ENCODE measurements around the gene MTX2.

Gene MTX2

GRCh38 chr2:176269319-176270099 lies at the start of gene MTX2:
MTX2 (plus strand) TSS chr2:176269442; CDS start chr2:176269630, 188 bp downstream.
- peak within 1 kb of the TSS; percentile 88 for H3K4me3 ChIP-seq (ENCODE audit: low read depth, low read length)

GRCh38 chr2:176227874-176228273 lies 41.4 kb upstream of the MTX2 start:
- H3K4me3 ChIP-seq (ENCODE audit: low read depth, low read length): no peak overlapping the region

GRCh38 chr2:176234156-176234555 lies 35.1 kb upstream of the MTX2 start:
- no peak overlapping the region for H3K4me3 ChIP-seq (ENCODE audit: low read depth, low read length)

GRCh38 chr2:176234940-176235339 lies 34.3 kb upstream of the MTX2 start:
- H3K4me3 ChIP-seq (ENCODE audit: low read depth, low read length): no peak overlapping the region

GRCh38 chr2:176237456-176237855 lies 31.8 kb upstream of the MTX2 start:
- no peak overlapping the region for H3K4me3 ChIP-seq (ENCODE audit: low read depth, low read length)

GRCh38 chr2:176239031-176239430 lies 30.2 kb upstream of the MTX2 start:
- H3K4me3 ChIP-seq (ENCODE audit: low read depth, low read length): no peak overlapping the region

- no peak overlapping the region for H3K4me3 ChIP-seq (ENCODE audit: low read depth, low read length)
Measured at GRCh38 chr2:176240301-176240700, 28.9 kb upstream of the MTX2 start.

GRCh38 chr2:176242276-176242675 lies 27.0 kb upstream of the MTX2 start:
- H3K4me3 ChIP-seq (ENCODE audit: low read depth, low read length): no peak overlapping the region

GRCh38 chr2:176246331-176246730 lies 22.9 kb upstream of the MTX2 start:
- no peak overlapping the region for H3K4me3 ChIP-seq (ENCODE audit: low read depth, low read length)

- H3K4me3 ChIP-seq (ENCODE audit: low read depth, low read length): no peak overlapping the region
Measured at GRCh38 chr2:176247859-176248258, 21.4 kb upstream of the MTX2 start.

GRCh38 chr2:176251928-176252327 lies 17.3 kb upstream of the MTX2 start:
- no peak overlapping the region for H3K4me3 ChIP-seq (ENCODE audit: low read depth, low read length)

- no peak overlapping the region for H3K4me3 ChIP-seq (ENCODE audit: low read depth, low read length)
Measured at GRCh38 chr2:176260689-176261088, 8.6 kb upstream of the MTX2 start.

- H3K4me3 ChIP-seq (ENCODE audit: low read depth, low read length): no peak overlapping the region
Measured at GRCh38 chr2:176261136-176261535, 8.1 kb upstream of the MTX2 start.

- H3K4me3 ChIP-seq (ENCODE audit: low read depth, low read length): peak overlapping the region; percentile 28
Measured at GRCh38 chr2:176268976-176269318, 295 bp upstream of the MTX2 start.

- peak overlapping the region; percentile 88 for H3K4me3 ChIP-seq (ENCODE audit: low read depth, low read length)
Measured at GRCh38 chr2:176270100-176270750, 983 bp downstream of the MTX2 start.

- H3K4me3 ChIP-seq (ENCODE audit: low read depth, low read length): no peak overlapping the region
Measured at GRCh38 chr2:176272870-176273459, 3.7 kb downstream of the MTX2 start.

GRCh38 chr2:176278927-176279326 lies 9.7 kb downstream of the MTX2 start:
- no peak overlapping the region for H3K4me3 ChIP-seq (ENCODE audit: low read depth, low read length)

GRCh38 chr2:176280156-176280555 lies 10.9 kb downstream of the MTX2 start:
- H3K4me3 ChIP-seq (ENCODE audit: low read depth, low read length): no peak overlapping the region

- no peak overlapping the region for H3K4me3 ChIP-seq (ENCODE audit: low read depth, low read length)
Measured at GRCh38 chr2:176280867-176281658, 11.8 kb downstream of the MTX2 start.

- H3K4me3 ChIP-seq (ENCODE audit: low read depth, low read length): no peak overlapping the region
Measured at GRCh38 chr2:176283291-176284068, 14.2 kb downstream of the MTX2 start.
